ENCODE data around the gene TMEM233.

- TF ChIP-seq POLR2A (IDR thresholded peaks at IDR 0.05) (no peak), CTCF (IDR thresholded peaks at IDR 0.05) (no peak)
These were observed 1.3 kb downstream of the TMEM233 start for GRCh38 chr12:119594772-119595445.

Measured in adrenal gland (tissue), 5 donors.